H9 (cell line): Measurements from ENCODE around the gene CD164L2. TPM values are rescaled to one million over a fixed set of nuclear protein-coding genes. Genes with fewer than 3 reads are reported as not detected.
A peak's percentile ranks its signal among the peaks of the same experiment; 100 is the strongest.

ENCODE experiments used
- DNase-seq: peaks from one replicate; pipeline ENCODE4 v3.0.0-alpha.2; 2017
- H2AFZ ChIP-seq: one replicate; pipeline ENCODE4 v1.6.1; 2013; ENCODE audit warnings: mild to moderate bottlenecking, low read length, control low read depth, moderate library complexity
- H2AK5ac ChIP-seq: 2 replicates; pipeline ENCODE4 v1.6.1; 2013; ENCODE audit warnings: low read length, control low read depth, mixed read lengths; ENCODE audit not compliant: insufficient read length
- H2BK120ac ChIP-seq: one replicate; pipeline ENCODE4 v1.6.1; 2013; ENCODE audit warnings: low read depth, mild to moderate bottlenecking, low read length, control low read depth, inconsistent platforms; ENCODE audit not compliant: poor library complexity, severe bottlenecking
- H2BK12ac ChIP-seq: 2 replicates; pipeline ENCODE4 v1.6.1; 2013; ENCODE audit warnings: low read length, control low read depth, mixed read lengths, low read depth; ENCODE audit not compliant: insufficient read length
- H2BK15ac ChIP-seq: 2 replicates; pipeline ENCODE4 v1.6.1; 2013; ENCODE audit warnings: low read depth, low read length, control low read depth
- H2BK20ac ChIP-seq: one replicate; pipeline ENCODE4 v1.6.1; 2013; ENCODE audit warnings: low read depth, mild to moderate bottlenecking, low read length, control low read depth, inconsistent platforms; ENCODE audit not compliant: poor library complexity, severe bottlenecking
- H2BK5ac ChIP-seq: 2 replicates; pipeline ENCODE4 v1.6.1; 2013; ENCODE audit warnings: low read length, control low read depth, mixed read lengths; ENCODE audit not compliant: insufficient read length
- H3K14ac ChIP-seq: 2 replicates; pipeline ENCODE4 v1.6.1; 2013; ENCODE audit warnings: low read length, control low read depth; ENCODE audit not compliant: insufficient read depth
- H3K18ac ChIP-seq: 2 replicates; pipeline ENCODE4 v1.6.1; 2013; ENCODE audit warnings: low read depth, mild to moderate bottlenecking, mixed read lengths, low read length, control low read depth; ENCODE audit not compliant: insufficient read length
- H3K23ac ChIP-seq: 2 replicates; pipeline ENCODE4 v1.6.1; 2013; ENCODE audit warnings: low read length, control low read depth, mixed read lengths, low read depth; ENCODE audit not compliant: insufficient read length
- H3K23me2 ChIP-seq: 2 replicates; pipeline ENCODE4 v1.6.1; 2013; ENCODE audit warnings: low read depth, mild to moderate bottlenecking, mixed read lengths, low read length, control low read depth; ENCODE audit not compliant: insufficient read length, poor library complexity, severe bottlenecking
- H3K27ac ChIP-seq: 2 replicates; pipeline ENCODE4 v1.5.1; 2013; ENCODE audit warnings: low read length, control low read depth, mixed read lengths, low read depth; ENCODE audit not compliant: insufficient read length
- H3K27me3 ChIP-seq: 2 replicates; pipeline ENCODE4 v1.6.1; 2013; ENCODE audit warnings: low read length, control low read depth, inconsistent platforms; ENCODE audit not compliant: insufficient read depth
- H3K4ac ChIP-seq: 2 replicates; pipeline ENCODE4 v1.6.1; 2013; ENCODE audit warnings: low read depth, mild to moderate bottlenecking, control low read depth, inconsistent platforms, low read length, moderate library complexity
- H3K4me1 ChIP-seq: 2 replicates; pipeline ENCODE4 v1.6.1; 2013; ENCODE audit warnings: low read length, control low read depth, inconsistent platforms; ENCODE audit not compliant: insufficient read depth
- H3K4me2 ChIP-seq: 2 replicates; pipeline ENCODE4 v1.6.1; 2013; ENCODE audit warnings: low read length, control low read depth, mixed read lengths; ENCODE audit not compliant: insufficient read length, insufficient read depth
- H3K56ac ChIP-seq: 2 replicates; pipeline ENCODE4 v1.6.1; 2013; ENCODE audit warnings: low read depth, mild to moderate bottlenecking, mixed read lengths, low read length, control low read depth; ENCODE audit not compliant: insufficient read length
- H3K79me1 ChIP-seq: 2 replicates; pipeline ENCODE4 v1.6.1; 2013; ENCODE audit warnings: low read depth, mild to moderate bottlenecking, moderate library complexity, low read length, control low read depth, inconsistent platforms; ENCODE audit not compliant: insufficient read depth, poor library complexity, severe bottlenecking
- H3K79me2 ChIP-seq: 2 replicates; pipeline ENCODE4 v1.6.1; 2013; ENCODE audit warnings: low read length, control low read depth, inconsistent platforms; ENCODE audit not compliant: insufficient read depth
- H3K9ac ChIP-seq: 2 replicates; pipeline ENCODE4 v1.6.1; 2013; ENCODE audit warnings: low read length, control low read depth, mixed read lengths; ENCODE audit not compliant: insufficient read length; ENCODE audit errors: extremely low read depth
- H3K9me3 ChIP-seq: one replicate; pipeline ENCODE4 v1.6.1; 2013; ENCODE audit warnings: low read depth, low read length, inconsistent platforms; ENCODE audit not compliant: control insufficient read depth
- H3T11ph ChIP-seq: one replicate; pipeline ENCODE4 v1.6.1; 2013; ENCODE audit warnings: mild to moderate bottlenecking, low read length, control low read depth, inconsistent platforms
- H4K20me1 ChIP-seq: one replicate; pipeline ENCODE4 v1.6.1; 2013; ENCODE audit not compliant: control insufficient read depth, insufficient read length, insufficient read depth
- H4K5ac ChIP-seq: 2 replicates; pipeline ENCODE4 v1.6.1; 2013; ENCODE audit warnings: low read depth, mild to moderate bottlenecking, mixed read lengths, low read length, control low read depth; ENCODE audit not compliant: insufficient read length
- H4K8ac ChIP-seq: replicated peaks from 2 replicates; pipeline ENCODE4 v1.6.1; 2013; ENCODE audit warnings: low read length, control low read depth, mixed read lengths, low read depth; ENCODE audit not compliant: insufficient read length
- H4K91ac ChIP-seq: 2 replicates; pipeline ENCODE4 v1.6.1; 2013; ENCODE audit warnings: low read depth, mild to moderate bottlenecking, moderate library complexity, mixed read lengths, low read length, control low read depth; ENCODE audit not compliant: insufficient read length
- H3K27ac Mint-ChIP-seq, 3 experiments: 2 replicates in 2 of 3; 3 replicates in 1 of 3; pipeline ENCODE4 v1.8.0; 2020 to 2021; ENCODE audit warnings: mixed read lengths in 3 of 3, mild to moderate bottlenecking in 1 of 3, moderate library complexity in 1 of 3
- H3K27me3 Mint-ChIP-seq: 2 replicates; pipeline ENCODE4 v1.8.0; 2021; ENCODE audit warnings: low read depth, mild to moderate bottlenecking, moderate library complexity, mixed read lengths
- H3K36me3 Mint-ChIP-seq, 3 experiments: 2 replicates in 2 of 3; 3 replicates in 1 of 3; pipeline ENCODE4 v1.8.0; 2020 to 2021; ENCODE audit warnings: low read depth in 3 of 3, mixed read lengths in 3 of 3; ENCODE audit not compliant: insufficient read depth in 1 of 3
- H3K4me1 Mint-ChIP-seq, 2 experiments: 2 replicates each; pipeline ENCODE4 v1.8.0; 2020; ENCODE audit warnings: mixed read lengths in 2 of 2
- H3K4me3 Mint-ChIP-seq, 2 experiments: 2 replicates in 1 of 2; 3 replicates in 1 of 2; pipeline ENCODE4 v1.8.0; 2020 to 2021; ENCODE audit warnings: mild to moderate bottlenecking in 2 of 2, mixed read lengths in 2 of 2, moderate library complexity in 1 of 2
- H3K9me3 Mint-ChIP-seq, 2 experiments: 2 replicates in 1 of 2; 3 replicates in 1 of 2; pipeline ENCODE4 v1.8.0; 2020; ENCODE audit warnings: mild to moderate bottlenecking in 2 of 2, mixed read lengths in 2 of 2, moderate library complexity in 1 of 2
- WGBS: extraction: QIAGEN DNeasy Blood & Tissue Kit; methylation state at CpG from one replicate; pipeline ENCODE4 v1.1.7; 2013; ENCODE audit warnings: missing lambda C conversion rate, low lambda C conversion rate, mixed read lengths; ENCODE audit not compliant: insufficient read length; ENCODE audit errors: extremely low coverage; 5-methylcytosine and 5-hydroxymethylcytosine counted together
- total RNA-seq: library from RNA; stranded (reverse); gene quantifications from 2 replicates; pipeline ENCODE4 v1.2.1, GENCODE V29; 2021
- TF ChIP-seq, protein P1 (sequence below): fragments of 200-600 bp; sonication (generic); conservative IDR thresholded peaks from 3 replicates; pipeline ENCODE4 v1.8.0; 2021; ENCODE audit warnings: antibody characterized with exemption, mild to moderate bottlenecking

Gene CD164L2
- total RNA-seq, 1 experiment from 2014 or later: 1.2 TPM

DNA sequence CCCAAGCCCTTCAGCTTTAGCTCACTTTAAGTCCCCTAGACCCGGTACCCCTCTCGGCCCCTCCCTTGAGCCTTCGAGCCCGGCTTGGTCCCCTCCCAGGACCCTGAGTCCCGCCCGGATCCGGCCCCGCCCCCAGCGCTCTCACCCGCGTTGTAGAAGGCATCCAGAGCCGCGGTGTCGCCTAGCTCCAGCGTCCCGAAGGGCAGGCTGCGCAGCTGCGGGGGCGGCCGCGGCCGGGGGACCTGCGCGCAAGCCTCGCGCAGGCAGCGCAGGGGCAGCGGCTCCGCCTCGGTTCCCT, 17.1 kb downstream of the CD164L2 start:
- peaks cover 4% of the 10 kb centered on the region; the same call in 1 of the 2 replicates for H3K27me3 ChIP-seq
- H2AK5ac ChIP-seq: no peak overlapping the region
- H3K27me3 Mint-ChIP-seq: peaks cover 33% of the 10 kb centered on the region
- H2BK20ac ChIP-seq: no peak overlapping the region
- H3K27ac Mint-ChIP-seq: peak overlapping the region; percentile 85 to 91 (median 87); a peak in 4 of 7 replicates
- WGBS: no CpG with 5 or more reads among the region's 30 CpGs
- TF ChIP-seq, protein P1, sequence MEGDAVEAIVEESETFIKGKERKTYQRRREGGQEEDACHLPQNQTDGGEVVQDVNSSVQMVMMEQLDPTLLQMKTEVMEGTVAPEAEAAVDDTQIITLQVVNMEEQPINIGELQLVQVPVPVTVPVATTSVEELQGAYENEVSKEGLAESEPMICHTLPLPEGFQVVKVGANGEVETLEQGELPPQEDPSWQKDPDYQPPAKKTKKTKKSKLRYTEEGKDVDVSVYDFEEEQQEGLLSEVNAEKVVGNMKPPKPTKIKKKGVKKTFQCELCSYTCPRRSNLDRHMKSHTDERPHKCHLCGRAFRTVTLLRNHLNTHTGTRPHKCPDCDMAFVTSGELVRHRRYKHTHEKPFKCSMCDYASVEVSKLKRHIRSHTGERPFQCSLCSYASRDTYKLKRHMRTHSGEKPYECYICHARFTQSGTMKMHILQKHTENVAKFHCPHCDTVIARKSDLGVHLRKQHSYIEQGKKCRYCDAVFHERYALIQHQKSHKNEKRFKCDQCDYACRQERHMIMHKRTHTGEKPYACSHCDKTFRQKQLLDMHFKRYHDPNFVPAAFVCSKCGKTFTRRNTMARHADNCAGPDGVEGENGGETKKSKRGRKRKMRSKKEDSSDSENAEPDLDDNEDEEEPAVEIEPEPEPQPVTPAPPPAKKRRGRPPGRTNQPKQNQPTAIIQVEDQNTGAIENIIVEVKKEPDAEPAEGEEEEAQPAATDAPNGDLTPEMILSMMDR: no peak
- H3K23ac ChIP-seq: no peak overlapping the region
- H3K79me2 ChIP-seq: no peaks in the 10 kb centered on the region
- peak; percentile 88 for DNase-seq
- no peak overlapping the region for H3K9ac ChIP-seq
- H3T11ph ChIP-seq: no peak overlapping the region
- no peak overlapping the region for H2BK12ac ChIP-seq
- H3K4me2 ChIP-seq: peak overlapping the region; percentile 79
- no peak overlapping the region; the same call in 1 of the 2 replicates for H3K14ac ChIP-seq
- no peak overlapping the region for H3K27ac ChIP-seq
- no peaks in the 10 kb centered on the region for H3K9me3 Mint-ChIP-seq
- H4K8ac ChIP-seq: no peak overlapping the region
- H3K36me3 Mint-ChIP-seq: no peaks in the 10 kb centered on the region; a peak in 1 of 7 replicates
- H4K20me1 ChIP-seq: peaks cover 2% of the 10 kb centered on the region
- no peak overlapping the region for H2AFZ ChIP-seq
- peak overlapping the region; percentile 23 for H3K18ac ChIP-seq
- H2BK5ac ChIP-seq: no peak overlapping the region
- no peaks in the 10 kb centered on the region for H3K9me3 ChIP-seq
- H2BK120ac ChIP-seq: no peak overlapping the region
- no peak overlapping the region for H2BK15ac ChIP-seq
- H3K4me1 ChIP-seq: no peaks in the 10 kb centered on the region; the same call in 1 of the 2 replicates
- H3K79me1 ChIP-seq: no peaks in the 10 kb centered on the region
- peaks cover 16 to 30% of the 10 kb centered on the region in 2 experiments for H3K4me1 Mint-ChIP-seq
- no peak overlapping the region for H3K4ac ChIP-seq
- H4K91ac ChIP-seq: no peak overlapping the region
- H4K5ac ChIP-seq: no peak overlapping the region
- H3K56ac ChIP-seq: no peak overlapping the region
- peak overlapping the region; percentile 78 to 93 for H3K4me3 Mint-ChIP-seq
- H3K23me2 ChIP-seq: peaks cover 10% of the 10 kb centered on the region
